ENCODE results near the gene ZIC4. TPM values are rescaled to one million over a fixed set of nuclear protein-coding genes. Genes with fewer than 3 reads are reported as not detected.

Gene ZIC4
- not detected in 2 replicates for total RNA-seq

GRCh38 chr3:147406028-147406931 is at the start of gene ZIC4:
Gene ZIC4 (minus strand): TSS chr3:147406543. CDS start chr3:147402797, 3,746 bp downstream.

GRCh38 chr3:147409143-147410115 is 3.1 kb upstream of the ZIC4 start, which contains the start of gene ZIC1:
Gene ZIC1 (plus strand): TSS chr3:147409365. CDS start chr3:147410113, 748 bp downstream.

Other genes starting within 250 kb of the ZIC4 start
- not detected in 2 replicates for gene ZIC1, start 2.8 kb upstream of the ZIC4 start, total RNA-seq

Measured in smooth muscle cell of bladder (primary cell).